Thyroid gland (tissue), 4 donors: ENCODE results near the gene TSEN34.

Experiments
- POLR2A ChIP-seq, 2 donors: fragments of 450-650 bp; IDR thresholded peaks; one replicate each; pipeline ENCODE4 v1.6.1; 2017; ENCODE audit warnings: antibody characterized with exemption in 2 of 2, mild to moderate bottlenecking in 2 of 2, moderate library complexity in 1 of 2
- TF ChIP-seq, protein P1 (sequence below), 6 experiments: fragments of 200-600 bp in 3 of 6; fragments of 450-650 bp in 3 of 6; sonication (generic) in 3 of 6; IDR thresholded peaks; one replicate each; pipeline ENCODE4 v1.5.1; 2016 to 2019; ENCODE audit warnings: antibody characterized with exemption in 6 of 6, mild to moderate bottlenecking in 2 of 6, inconsistent platforms in 1 of 6, moderate library complexity in 1 of 6

- TF ChIP-seq POLR2A (IDR thresholded peaks at IDR 0.05): no peak
- TF ChIP-seq, protein P1, sequence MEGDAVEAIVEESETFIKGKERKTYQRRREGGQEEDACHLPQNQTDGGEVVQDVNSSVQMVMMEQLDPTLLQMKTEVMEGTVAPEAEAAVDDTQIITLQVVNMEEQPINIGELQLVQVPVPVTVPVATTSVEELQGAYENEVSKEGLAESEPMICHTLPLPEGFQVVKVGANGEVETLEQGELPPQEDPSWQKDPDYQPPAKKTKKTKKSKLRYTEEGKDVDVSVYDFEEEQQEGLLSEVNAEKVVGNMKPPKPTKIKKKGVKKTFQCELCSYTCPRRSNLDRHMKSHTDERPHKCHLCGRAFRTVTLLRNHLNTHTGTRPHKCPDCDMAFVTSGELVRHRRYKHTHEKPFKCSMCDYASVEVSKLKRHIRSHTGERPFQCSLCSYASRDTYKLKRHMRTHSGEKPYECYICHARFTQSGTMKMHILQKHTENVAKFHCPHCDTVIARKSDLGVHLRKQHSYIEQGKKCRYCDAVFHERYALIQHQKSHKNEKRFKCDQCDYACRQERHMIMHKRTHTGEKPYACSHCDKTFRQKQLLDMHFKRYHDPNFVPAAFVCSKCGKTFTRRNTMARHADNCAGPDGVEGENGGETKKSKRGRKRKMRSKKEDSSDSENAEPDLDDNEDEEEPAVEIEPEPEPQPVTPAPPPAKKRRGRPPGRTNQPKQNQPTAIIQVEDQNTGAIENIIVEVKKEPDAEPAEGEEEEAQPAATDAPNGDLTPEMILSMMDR (IDR thresholded peaks at IDR 0.05): no peak
Observed at GRCh38 chr19:54193011-54193410, 1.9 kb downstream of the TSEN34 start.
